Epidermal melanocyte (primary cell): Measurements from ENCODE around the gene KLK10.
"Not testable (repeated sequence)": the region's sequence is repeated elsewhere in the genome, so short reads cannot be mapped to it uniquely, and the experiment has no call there.

Source experiments
- DNase-seq: peaks from one replicate; pipeline ENCODE4 v3.0.0; 2011; ENCODE audit warnings: low spot score; ENCODE audit not compliant: insufficient read length

The KLK10 gene

DNA sequence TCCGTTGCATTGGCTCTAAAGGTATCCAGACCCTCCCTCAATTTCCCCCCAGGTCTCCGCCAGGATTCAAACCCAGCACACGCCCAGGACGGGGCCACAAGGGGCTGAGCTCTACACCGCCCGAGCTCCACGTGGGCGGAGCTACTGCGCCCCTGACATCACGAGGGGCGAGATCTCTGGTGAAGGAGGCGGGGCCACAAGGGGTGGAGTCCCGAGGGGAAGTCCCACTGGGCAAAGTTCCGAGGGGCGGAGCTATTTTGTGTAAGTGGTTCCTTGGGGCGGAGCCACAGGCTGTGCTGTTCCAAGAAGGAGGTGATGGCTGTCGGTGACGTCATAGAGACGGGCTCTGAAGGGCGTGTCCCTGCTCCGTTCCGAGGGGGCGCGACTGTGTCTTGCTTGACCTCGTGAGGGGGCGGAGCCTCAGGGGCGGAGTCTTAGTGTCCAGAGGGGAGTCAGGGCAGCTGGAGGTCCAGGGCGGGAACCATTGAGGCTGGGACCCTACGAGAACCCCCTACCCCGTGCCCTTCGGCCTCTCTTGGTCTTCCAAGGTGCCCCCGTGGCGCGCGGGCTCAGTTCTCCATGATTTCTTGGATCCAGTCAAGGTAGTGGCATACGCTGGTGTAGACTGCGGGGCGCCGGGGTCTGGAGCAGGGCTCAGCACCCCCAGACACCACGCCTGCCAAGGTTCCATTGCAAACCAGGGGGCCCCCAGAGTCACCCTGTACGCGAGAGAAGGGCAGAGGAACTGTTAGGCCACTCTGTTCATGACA is 16.8 kb downstream of the KLK10 start:
- no peak for DNase-seq

DNA sequence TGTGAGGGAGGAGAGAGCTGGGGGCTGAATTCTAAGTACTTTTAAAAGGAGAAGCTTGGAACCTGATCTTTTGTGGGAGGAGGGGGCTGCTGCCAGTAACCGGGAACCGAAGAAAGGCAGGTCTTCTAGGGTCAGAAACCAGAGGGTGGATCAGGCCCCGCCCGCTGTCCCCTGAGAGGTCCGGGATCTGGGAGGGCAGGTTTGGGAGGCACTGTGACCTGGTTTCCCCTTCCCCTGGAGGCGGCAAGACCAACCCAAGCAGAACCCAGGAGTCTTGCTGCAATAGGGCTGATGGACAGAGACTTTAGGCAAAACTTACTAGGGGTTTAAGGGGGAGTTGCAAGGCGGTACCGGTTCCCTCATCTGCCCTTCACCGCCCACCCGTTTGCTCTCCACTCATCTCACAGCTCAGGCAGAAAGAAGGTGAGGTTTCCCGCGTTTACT is 17.4 kb downstream of the KLK10 start:
- no peak for DNase-seq

DNA sequence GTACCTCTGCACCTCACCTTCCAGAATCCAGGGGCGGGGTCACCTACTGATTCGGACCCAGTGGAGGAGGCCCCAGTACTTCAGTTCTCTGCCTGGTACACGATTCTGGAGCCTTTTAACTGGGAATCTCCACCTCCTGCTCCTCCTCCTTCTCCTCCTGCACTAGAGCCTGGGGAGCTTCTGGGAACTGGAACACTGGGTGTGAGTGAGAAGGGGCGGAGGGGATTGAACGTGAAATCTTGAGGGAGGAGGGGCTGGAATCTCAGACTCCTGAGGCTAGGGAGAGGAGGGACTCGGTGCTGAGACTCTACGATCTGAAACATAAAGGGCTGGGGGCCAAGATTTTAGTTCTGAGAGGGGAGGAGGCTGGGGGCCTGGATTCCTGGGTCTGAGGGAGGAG is 18.0 kb downstream of the KLK10 start, which contains the start of gene KLK8:
Gene KLK8 (minus strand): TSS at position 90 of the 400 bp plus-strand sequence. CDS start 437 bp downstream, outside the sequence.
- no peak for DNase-seq

DNA sequence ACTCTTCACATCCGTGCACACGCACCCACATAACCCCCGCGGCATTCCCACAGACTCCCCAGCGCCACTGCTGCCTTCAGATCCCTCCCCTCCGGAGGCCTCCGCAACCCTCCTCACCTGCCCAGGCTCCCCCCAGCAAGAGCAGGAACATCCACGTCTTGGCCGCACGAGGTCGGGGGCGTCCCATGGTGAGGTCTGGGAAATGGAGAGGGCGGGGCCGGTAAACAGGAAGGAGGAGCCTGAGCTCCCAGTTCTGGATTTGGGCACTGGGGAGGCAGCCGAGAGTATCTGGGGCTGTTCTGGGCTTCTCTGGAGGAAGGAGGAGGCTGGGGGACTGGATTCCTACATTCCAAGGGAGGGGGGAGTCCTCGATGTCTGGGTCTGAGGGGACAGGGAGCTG is 18.5 kb downstream of the KLK10 start:
- DNase-seq: no peak

DNA sequence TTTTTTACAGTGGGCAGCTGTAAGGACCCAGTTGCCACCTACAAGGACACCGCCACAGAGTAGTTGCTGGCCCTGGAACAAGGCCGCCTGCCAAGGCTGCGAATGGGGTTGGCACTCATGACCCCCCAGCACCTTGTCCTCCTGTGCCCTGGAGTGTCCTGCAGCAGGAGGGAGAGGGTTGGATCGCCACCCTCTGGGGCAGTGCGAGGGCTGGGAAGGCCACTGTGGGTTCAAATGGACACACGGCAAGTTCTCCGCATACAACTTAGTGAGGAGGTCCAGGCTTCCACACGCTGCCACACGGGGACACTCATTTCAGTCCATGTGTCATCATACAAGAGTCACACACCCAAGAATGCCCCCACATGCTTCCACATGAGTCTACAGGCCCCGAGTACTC is 19.1 kb downstream of the KLK10 start:
- no peak for DNase-seq

DNA sequence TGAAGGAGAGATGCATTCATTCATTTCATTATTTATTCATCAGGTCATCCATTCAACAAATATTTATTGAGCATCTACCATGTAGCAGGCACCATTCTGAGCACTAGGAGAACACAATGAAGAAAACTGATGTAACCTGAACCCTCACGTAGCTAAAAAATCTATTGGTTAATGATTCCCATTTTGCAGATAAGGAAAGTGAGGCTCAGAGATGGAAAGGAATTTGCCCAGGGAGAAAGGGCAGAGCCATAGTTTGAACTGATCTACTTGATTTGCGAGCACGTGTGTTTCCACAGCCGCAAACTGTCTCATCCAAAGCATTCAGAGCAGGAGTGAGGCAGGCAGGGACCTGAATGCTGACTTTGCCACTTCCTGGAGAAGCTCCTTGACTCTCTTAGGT is 20.8 kb downstream of the KLK10 start:
- DNase-seq: no peak

DNA sequence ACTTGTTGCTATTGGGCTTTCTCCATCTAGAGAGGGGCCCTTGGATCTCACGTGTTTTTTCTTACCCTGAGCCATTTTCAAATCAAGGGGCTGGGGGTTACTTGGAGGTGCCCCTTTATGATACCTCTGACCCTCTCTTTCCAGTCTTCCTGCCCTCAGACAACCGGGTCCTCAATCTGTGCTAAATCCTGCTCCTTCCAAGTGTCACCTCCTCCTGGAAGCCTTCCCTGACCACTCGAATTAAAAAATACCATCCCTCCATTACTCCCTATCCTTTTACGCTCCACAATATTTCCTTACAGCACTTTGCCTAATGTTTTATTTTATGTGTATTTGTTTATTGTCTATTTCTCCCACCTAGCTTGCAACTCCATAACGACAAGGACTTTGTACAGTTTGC is 21.4 kb downstream of the KLK10 start:
- DNase-seq: no peak

DNA sequence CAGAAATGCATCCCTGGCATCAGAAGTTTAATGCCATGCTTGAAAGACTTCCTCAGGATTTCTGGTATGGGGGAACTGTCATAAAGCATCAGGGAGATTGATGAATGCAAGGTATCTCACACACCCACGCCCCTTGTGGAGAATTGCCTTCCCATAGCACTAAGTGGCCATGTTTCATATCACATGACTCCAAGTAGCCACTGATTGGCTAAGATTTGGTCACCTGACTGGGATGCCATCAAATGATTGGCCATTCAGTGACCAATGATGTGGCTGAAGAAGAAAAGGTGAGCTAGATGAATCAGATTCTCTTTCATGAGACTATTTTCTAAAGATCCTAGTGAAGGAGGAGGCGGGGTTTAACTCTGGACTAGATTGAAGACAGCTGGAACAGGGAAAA is 25.4 kb downstream of the KLK10 start:
- no peak for DNase-seq

DNA sequence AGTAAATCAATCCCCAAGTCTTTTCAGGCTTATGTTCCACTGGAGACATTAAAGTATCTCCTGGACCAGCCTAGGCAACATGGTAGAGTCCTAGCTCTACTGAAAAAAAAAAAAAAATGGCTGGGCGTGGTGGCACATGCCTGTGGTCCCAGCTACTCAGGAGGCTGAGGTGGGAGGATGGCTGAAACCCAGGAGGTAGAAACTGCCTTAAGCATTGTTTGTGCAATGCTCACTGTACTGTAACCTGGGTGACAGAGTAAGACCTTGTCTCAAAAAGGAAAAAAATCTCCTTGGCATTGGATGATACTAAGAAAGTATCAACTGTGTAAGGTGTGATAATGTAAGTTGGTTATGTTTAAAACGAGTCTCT is 26.9 kb downstream of the KLK10 start:
- DNase-seq: no peak

DNA sequence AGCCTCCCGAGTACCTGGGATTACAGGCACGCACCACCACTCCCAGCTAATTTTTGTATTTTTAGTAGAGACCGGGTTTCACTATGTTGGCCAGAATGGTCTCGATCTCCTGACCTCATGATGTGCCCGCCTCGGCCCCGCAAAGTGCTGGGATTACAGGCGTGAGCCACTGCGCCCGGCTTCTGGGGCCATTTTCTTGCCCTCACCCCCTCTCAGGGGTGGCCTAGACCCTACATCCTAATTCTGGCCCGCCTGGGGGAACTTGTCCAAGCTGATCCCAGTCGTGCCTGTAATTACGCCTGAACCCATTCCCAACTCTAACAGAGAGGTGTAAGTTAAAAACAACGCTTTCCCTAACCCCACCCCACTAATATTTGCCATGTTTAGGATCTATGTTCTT is 35.1 kb downstream of the KLK10 start:
- DNase-seq: not testable (repeated sequence)

DNA sequence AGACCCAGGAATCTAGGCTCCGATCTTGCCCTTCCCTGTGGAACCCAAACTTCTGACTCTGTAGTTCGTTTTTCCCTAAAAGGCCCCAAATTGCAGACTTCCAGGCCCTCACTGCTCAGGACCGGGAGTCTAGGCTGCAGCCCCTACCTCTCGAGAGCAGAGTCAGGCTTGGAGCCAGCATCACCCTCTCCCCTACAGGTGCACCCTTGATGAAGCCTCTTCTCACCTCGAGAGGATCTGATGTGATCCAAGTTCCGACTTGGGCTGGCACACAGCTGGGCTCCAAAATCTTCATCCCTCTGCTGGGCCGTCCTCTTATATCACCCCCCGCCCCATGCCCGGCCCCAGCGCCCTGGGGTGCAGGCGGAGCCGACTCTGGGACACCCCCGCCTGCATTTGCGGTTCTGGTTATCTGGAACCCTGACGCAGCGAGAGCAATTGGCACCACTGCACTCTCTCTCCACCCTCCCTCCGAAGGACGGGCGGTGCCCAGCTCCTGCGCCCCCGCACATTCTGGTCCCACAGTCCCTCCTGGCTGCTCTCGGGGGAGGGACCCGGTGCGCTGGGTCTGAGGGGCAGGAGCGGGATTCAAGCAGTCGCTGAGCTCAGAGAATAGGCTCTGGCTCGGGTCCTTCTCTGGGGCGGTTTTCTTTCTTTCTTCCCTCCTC is 35.8 kb downstream of the KLK10 start, which contains the start of gene KLK7:
Gene KLK7 (minus strand): TSS at position 293 of the 668 bp plus-strand sequence. CDS start 1,518 bp downstream, outside the sequence.
- no peak for DNase-seq

DNA sequence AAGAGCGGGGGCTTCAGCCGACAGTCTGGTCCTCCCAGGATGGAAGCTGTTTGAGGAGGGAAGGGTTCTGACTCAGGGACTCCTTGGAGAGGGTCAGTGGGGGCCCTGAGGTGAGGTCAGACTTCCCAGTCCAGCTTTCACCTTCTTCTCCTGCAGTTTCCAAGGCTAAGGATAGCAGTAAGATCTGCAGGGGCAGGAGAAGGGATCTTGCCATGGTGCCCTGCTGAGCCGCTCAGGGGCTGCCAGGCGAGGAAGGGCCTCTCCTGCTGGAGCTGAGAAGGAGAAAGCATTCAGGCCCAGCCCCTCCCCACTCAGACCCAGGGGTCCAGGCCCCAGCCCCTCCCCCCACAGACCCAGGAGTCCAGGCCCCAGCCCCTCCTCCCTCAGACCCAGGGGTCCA is 37.3 kb downstream of the KLK10 start:
- DNase-seq: no peak

DNA sequence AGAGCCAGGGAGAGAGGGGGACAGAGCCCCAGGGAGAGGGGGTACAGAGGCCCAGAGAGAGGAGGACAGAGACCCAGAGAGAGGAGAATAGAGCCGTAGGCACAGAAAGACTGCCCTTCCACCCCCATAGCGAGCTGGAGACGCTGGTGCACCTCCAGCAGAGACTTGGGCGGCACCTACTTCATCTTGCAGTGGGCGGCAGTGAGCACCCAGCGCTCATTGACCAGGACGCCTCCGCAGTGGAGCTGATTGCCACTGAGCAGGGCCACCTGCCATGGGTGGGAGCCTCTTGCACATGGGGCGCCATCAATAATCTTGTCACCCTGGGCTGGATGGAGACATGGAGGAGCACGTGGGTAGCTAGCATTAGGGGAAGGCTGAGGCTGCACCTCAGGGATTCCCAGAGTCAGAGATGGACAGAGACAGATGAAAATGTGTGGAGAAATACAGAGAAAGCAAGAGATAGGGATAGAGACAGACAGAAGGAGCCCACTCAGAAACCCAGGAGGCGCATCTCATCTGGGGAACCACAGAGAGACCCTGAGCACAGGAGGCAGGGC is 37.8 kb downstream of the KLK10 start:
- DNase-seq: no peak

DNA sequence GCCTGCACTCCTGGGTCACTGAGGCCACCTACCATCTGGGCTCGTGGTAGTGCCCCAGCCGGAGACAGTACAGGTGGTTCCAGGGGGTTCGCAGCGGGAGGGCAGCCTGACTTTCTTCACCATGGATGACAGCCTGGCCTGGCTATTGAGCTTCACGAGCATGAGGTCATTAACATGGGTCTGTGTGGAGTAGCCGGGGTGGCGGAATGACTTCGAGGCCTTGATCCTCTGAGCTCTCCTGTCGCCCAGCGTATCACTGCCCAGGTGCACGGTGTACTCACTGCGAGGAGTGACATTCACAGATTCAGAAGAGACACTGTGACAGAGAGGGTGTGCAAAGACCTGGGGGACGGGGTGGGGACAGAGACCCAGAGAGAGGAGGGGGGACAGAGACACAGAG is 39.3 kb downstream of the KLK10 start:
- DNase-seq: no peak

DNA sequence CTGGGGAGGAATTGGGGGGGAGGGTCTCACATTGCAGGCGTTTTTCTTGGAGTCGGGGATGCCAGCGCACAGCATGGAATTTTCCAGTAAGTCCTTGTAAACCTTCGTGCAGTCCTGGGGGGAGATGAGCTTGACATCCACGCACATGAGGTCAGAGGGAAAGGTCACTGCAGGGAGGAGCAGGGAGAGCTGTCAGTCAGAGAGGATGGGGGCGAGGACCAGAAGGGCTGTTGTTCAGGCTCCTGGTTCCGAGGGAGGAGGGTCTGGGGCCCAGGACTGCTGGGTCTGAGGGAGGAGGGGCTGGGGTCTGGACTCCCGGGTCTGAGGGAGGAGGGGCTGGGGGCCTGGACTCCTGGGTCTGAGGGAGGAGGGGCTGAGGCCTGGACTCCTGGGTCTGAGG is 39.8 kb downstream of the KLK10 start:
- DNase-seq: no peak

DNA sequence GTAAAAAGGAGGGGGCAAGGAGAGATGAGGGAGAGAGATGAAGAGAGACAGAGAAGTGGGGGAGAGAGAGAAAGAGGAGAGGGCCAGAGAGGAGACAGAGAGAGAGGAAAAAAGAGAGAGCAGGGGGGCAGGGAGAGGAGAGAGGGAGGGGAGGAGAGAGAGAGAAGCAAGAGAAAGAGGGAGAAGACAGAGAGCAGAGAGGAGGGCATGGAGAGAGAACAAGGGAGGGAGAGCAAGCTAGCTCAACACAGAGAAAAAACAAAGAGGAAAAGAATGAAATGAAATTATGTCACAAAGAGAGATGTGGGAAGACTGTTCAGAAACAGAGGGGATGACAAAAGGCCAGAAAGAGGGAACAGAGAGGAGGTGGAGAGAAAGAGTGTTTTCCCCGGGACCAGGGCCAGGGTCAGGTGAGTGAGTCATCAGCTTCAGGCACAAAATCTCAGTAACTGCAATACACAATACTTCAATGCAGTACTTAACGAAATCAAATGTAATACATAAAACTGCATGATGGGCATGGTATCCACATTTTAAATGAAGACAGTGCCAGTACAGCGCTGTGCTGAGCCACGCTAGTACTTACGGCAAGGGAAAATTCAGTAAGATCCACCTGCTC is 40.6 kb downstream of the KLK10 start:
- DNase-seq: no peak

DNA sequence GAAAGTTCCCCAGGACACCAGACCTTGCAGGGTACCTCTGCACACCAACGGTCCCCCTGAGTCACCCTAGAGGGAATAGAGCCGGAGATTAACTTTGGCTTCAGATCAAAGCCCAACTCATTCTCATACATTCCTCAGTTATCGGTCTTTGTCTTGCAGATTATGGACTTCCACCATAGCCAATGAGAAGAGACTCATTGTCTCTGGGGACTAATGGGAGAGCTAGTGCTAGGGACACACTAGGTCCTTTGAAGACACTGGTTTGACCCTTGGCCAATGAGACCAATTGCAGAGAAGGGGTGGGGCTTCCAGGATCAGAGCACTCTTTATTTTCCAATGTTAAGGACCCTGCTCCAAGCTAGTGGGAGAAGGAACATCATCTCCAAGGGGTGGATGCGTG is 41.9 kb downstream of the KLK10 start:
- DNase-seq: no peak

DNA sequence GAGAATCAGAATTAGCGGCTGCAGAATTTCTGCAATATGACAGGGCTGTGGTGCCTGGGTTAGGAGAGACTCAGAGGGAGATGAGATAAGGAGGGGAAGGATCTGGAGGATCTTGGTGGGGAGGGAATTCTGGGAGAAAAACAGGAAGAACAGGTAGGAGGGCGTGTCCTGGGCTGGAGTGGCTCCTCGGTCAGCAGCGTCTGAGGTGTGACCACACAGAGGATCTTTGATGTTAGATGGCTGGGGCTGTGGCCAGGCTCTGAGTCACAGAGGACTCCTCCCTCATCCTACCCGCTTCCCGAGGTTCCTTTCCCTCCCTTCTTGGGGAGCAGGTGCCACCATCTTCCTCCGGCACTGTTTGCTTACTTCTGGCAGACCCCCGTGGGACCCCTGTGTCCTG is 43.7 kb downstream of the KLK10 start:
- no peak for DNase-seq

DNA sequence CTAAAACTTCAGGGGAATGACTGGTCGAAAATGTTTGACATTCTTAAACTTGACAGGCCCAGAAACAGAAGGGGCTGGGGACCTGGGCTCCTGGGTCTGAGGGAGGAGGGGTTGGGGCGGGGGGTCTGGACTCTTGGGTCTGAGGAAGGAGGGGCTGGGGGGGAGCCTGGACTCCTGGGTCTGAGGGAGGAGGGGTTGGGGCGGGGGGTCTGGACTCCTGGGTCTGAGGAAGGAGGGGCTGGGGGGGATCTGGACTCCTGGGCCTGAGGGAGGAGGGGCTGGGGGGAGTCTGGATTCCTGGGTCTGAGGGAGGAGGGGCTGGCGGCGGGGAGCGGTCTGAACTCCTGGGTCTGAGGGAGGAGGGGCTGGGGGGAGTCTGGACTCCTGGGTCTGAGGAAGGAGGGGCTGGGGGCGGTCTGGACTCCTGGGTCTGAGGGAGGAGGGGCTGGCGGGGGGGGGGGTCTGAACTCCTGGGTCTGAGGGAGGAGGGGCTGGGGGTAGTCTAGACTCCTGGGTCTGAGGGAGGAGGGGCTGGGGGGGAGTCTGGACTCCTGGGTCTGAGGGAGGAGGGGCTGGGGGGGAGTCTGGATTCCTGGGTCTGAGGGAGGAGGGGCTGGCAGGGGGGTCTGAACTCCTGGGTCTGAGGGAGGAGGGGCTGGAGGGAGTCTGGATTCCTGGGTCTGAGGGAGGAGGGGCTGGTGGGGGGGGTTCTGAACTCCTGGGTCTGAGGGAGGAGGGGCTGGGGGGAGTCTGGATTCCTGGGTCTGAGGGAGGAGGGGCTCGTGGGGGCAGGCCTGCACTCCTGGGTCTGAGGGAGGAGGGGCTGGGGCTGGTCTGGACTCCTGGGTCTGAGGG is 44.6 kb downstream of the KLK10 start:
- no peak for DNase-seq

DNA sequence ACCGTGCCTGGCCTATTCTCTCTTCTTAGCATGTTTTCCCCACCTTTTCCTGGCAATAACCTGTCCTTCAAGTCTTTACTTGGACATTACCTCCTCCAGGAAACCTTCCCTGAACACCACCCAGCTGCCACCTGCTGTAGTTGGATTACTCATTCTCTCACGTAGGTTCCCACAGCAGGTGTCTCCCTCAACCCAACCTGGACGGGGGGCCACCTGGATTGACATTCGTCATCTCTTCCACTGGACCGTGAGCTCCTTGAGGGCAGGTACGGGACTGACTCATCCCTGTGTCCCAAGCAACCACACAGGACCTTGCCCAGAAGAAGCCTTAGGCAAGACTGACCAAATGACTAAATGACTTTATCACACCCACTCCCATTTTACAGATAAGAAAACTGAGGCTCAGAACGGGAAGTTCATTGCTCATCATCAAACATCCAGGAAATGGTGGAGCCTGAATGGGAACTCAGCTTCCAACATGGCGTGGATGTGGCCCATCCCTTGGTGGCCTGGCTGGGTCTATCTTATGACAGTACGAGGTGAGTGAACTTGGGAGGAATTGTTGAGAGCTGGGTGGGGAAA is 46.6 kb downstream of the KLK10 start:
- no peak for DNase-seq

DNA sequence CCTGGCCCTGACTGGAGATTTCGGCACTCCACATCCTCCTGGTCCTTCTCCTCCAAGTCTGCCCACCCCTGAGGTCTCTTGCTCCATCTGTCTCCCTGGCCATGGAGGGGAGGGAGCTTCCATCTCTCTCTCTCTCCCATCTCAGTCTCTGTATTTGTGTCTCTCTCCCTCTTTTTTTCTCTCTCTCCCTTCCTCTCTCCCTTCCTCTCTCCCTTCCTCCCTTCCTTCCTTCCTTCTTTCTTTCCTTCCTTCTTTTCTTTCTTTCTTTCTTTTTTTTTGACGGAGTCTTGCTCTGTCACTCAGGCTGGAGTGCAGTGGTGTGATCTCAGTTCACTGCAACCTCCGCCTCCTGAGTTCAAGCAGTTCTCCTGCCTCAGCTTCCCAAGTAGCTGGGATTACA is 49.7 kb downstream of the KLK10 start:
- DNase-seq: not testable (repeated sequence)
